Upper lobe of left lung (tissue), 4 donors: Measurements from ENCODE around the gene RHOG.

Experiments used
- POLR2A ChIP-seq, 4 donors: fragments of 450-650 bp; IDR thresholded peaks; one replicate each; pipeline ENCODE4 v1.5.1; 2016 to 2017; ENCODE audit warnings: antibody characterized with exemption in 4 of 4, mild to moderate bottlenecking in 2 of 4
- POLR2AphosphoS5 ChIP-seq, 2 donors: sonication (generic); formaldehyde crosslinking; IDR thresholded peaks; one replicate each; pipeline ENCODE4 v1.5.1; 2017; ENCODE audit warnings: antibody characterized with exemption in 2 of 2
- TF ChIP-seq, protein P1 (sequence below), 6 experiments: fragments of 450-650 bp in 4 of 6; fragments of 200-600 bp in 2 of 6; sonication (generic) in 2 of 6; IDR thresholded peaks; one replicate each; pipeline ENCODE4 v1.5.1; 2016 to 2019; ENCODE audit warnings: antibody characterized with exemption in 6 of 6

GRCh38 chr11:3888876-3889275 lies 48.1 kb upstream of the RHOG start:
- TF ChIP-seq, protein P1, sequence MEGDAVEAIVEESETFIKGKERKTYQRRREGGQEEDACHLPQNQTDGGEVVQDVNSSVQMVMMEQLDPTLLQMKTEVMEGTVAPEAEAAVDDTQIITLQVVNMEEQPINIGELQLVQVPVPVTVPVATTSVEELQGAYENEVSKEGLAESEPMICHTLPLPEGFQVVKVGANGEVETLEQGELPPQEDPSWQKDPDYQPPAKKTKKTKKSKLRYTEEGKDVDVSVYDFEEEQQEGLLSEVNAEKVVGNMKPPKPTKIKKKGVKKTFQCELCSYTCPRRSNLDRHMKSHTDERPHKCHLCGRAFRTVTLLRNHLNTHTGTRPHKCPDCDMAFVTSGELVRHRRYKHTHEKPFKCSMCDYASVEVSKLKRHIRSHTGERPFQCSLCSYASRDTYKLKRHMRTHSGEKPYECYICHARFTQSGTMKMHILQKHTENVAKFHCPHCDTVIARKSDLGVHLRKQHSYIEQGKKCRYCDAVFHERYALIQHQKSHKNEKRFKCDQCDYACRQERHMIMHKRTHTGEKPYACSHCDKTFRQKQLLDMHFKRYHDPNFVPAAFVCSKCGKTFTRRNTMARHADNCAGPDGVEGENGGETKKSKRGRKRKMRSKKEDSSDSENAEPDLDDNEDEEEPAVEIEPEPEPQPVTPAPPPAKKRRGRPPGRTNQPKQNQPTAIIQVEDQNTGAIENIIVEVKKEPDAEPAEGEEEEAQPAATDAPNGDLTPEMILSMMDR (IDR thresholded peaks at IDR 0.05), result no peak
- TF ChIP-seq POLR2AphosphoS5 (IDR thresholded peaks at IDR 0.05) (no peak), POLR2A (IDR thresholded peaks at IDR 0.05) (no peak)
